Ishikawa (cell line): ENCODE data around the gene ASIP.

ENCODE experiments used
- CEBPB ChIP-seq: IDR thresholded peaks from 2 replicates; pipeline ENCODE4 v1.6.1; 2012
- CREB1 ChIP-seq: IDR thresholded peaks from 2 replicates; pipeline ENCODE4 v1.6.1; 2012; ENCODE audit warnings: low read depth
- EGR1 ChIP-seq: IDR thresholded peaks from 2 replicates; pipeline ENCODE4 v1.6.1; 2012
- EP300 ChIP-seq: IDR thresholded peaks from 2 replicates; pipeline ENCODE4 v1.6.1; 2012; ENCODE audit warnings: borderline replicate concordance
- FOXM1 ChIP-seq: IDR thresholded peaks from 2 replicates; pipeline ENCODE4 v1.6.1; 2012; ENCODE audit warnings: low read depth, borderline replicate concordance
- MAX ChIP-seq: IDR thresholded peaks from 2 replicates; pipeline ENCODE4 v1.6.1; 2012
- RAD21 ChIP-seq: IDR thresholded peaks from 2 replicates; pipeline ENCODE4 v1.6.1; 2012; ENCODE audit warnings: low read depth
- TAF1 ChIP-seq: IDR thresholded peaks from 2 replicates; pipeline ENCODE4 v1.6.1; 2012; ENCODE audit warnings: low read depth, mild to moderate bottlenecking
- USF1 ChIP-seq: IDR thresholded peaks from 2 replicates; pipeline ENCODE4 v1.6.1; 2012
- YY1 ChIP-seq: IDR thresholded peaks from 2 replicates; pipeline ENCODE4 v1.6.1; 2012; ENCODE audit warnings: low read depth
- ZBTB7A ChIP-seq: IDR thresholded peaks from 2 replicates; pipeline ENCODE4 v1.6.1; 2012; ENCODE audit warnings: low read depth
- TF ChIP-seq, protein P1 (sequence below): IDR thresholded peaks from 2 replicates; pipeline ENCODE4 v1.6.1; 2012; ENCODE audit warnings: low read depth, mild to moderate bottlenecking

- TF ChIP-seq EGR1 (no peak), MAX (no peak), EP300 (no peak), ZBTB7A (no peak), YY1 (no peak), FOXM1 (no peak), RAD21 (no peak), CEBPB (no peak), CREB1 (no peak), USF1 (no peak), TAF1 (no peak)
- TF ChIP-seq, protein P1, sequence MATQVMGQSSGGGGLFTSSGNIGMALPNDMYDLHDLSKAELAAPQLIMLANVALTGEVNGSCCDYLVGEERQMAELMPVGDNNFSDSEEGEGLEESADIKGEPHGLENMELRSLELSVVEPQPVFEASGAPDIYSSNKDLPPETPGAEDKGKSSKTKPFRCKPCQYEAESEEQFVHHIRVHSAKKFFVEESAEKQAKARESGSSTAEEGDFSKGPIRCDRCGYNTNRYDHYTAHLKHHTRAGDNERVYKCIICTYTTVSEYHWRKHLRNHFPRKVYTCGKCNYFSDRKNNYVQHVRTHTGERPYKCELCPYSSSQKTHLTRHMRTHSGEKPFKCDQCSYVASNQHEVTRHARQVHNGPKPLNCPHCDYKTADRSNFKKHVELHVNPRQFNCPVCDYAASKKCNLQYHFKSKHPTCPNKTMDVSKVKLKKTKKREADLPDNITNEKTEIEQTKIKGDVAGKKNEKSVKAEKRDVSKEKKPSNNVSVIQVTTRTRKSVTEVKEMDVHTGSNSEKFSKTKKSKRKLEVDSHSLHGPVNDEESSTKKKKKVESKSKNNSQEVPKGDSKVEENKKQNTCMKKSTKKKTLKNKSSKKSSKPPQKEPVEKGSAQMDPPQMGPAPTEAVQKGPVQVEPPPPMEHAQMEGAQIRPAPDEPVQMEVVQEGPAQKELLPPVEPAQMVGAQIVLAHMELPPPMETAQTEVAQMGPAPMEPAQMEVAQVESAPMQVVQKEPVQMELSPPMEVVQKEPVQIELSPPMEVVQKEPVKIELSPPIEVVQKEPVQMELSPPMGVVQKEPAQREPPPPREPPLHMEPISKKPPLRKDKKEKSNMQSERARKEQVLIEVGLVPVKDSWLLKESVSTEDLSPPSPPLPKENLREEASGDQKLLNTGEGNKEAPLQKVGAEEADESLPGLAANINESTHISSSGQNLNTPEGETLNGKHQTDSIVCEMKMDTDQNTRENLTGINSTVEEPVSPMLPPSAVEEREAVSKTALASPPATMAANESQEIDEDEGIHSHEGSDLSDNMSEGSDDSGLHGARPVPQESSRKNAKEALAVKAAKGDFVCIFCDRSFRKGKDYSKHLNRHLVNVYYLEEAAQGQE, result no peak
Observed at GRCh38 chr20:34193051-34193450, 48.2 kb upstream of the ASIP start.
